Measurements from ENCODE around the gene ARHGAP25. TPM values are rescaled to one million over a fixed set of nuclear protein-coding genes. Genes with fewer than 3 reads are reported as not detected.

Gene ARHGAP25
- total RNA-seq, 2 donors from 2014 or later, result 4.2 to 6.6 TPM

DNA sequence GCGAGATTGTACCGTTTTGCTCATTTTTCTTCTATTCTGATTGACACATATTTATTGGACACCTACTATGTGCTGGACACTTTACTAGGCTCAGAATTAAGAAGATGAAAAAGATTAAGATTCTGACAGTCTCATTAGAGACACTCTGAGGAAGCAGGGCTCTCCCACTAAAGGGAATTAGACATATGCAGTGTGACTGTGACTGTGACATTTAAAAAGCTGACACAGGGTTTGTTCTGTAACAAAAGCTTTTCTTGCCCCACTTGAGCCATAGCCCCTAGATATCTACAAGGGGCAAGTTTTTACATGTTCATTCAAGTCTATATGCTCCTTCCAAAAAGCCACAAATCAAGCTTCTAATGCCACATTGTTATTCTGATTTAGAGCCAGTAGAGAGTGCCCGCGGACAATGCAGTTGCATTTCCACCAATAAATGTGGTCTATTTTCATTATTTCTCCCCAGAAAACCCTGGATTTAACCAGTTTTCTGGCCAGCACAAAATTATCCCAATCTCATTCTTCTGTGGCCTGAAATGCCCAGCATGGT, 9.8 kb downstream of the ARHGAP25 start:
- Histone ChIP-seq H3K4me3 (no peak overlapping the region), H3K9me3 (no peaks in the 10 kb centered on the region), H3K27ac (no peak overlapping the region), H3K27me3 (no peaks in the 10 kb centered on the region), H3K36me3 (replicated peaks in 1 of 2; ENCODE audit: insufficient read depth in 1 of 2, low read depth in 2 of 2) (no peaks in the 10 kb centered on the region), H3K4me1 (no peaks in the 10 kb centered on the region)
- intact Hi-C loops (cut with DNase I), result no loop called here
- no peak for TF ChIP-seq POLR2A (IDR thresholded peaks at IDR 0.05)
- TF ChIP-seq, protein P1, sequence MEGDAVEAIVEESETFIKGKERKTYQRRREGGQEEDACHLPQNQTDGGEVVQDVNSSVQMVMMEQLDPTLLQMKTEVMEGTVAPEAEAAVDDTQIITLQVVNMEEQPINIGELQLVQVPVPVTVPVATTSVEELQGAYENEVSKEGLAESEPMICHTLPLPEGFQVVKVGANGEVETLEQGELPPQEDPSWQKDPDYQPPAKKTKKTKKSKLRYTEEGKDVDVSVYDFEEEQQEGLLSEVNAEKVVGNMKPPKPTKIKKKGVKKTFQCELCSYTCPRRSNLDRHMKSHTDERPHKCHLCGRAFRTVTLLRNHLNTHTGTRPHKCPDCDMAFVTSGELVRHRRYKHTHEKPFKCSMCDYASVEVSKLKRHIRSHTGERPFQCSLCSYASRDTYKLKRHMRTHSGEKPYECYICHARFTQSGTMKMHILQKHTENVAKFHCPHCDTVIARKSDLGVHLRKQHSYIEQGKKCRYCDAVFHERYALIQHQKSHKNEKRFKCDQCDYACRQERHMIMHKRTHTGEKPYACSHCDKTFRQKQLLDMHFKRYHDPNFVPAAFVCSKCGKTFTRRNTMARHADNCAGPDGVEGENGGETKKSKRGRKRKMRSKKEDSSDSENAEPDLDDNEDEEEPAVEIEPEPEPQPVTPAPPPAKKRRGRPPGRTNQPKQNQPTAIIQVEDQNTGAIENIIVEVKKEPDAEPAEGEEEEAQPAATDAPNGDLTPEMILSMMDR (IDR thresholded peaks at IDR 0.05), result no peak
- ATAC-seq, result no peak
- DNase-seq, result no peak
- WGBS, 2 donors, result 74 to 86% methylated on average over 4 of the region's 4 CpGs

DNA sequence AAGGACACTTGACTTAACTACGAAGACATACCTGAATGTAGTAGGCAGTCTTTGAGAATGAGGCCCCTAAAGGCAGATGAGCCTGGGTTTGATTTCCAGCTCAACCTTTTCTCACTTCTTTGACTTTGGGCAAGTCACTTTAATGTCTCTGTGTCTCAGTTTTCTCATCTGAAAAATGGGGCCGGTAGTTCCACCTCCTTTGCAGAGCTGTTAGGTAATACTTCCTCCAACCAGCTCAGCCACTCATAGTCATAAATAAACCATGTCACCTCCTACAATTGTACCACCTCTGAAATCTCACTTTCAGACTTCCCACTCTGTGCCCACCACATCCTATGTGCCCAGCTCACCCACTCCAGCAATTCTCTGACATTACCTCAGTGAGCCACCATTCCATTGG, 10.4 kb downstream of the ARHGAP25 start:
- Histone ChIP-seq H3K4me1 (no peaks in the 10 kb centered on the region), H3K4me3 (no peak overlapping the region), H3K36me3 (replicated peaks in 1 of 2; ENCODE audit: insufficient read depth in 1 of 2, low read depth in 2 of 2) (no peaks in the 10 kb centered on the region), H3K27me3 (no peaks in the 10 kb centered on the region), H3K27ac (no peak overlapping the region), H3K9me3 (no peaks in the 10 kb centered on the region)
- 74 to 79% methylated on average over 2 of the region's 2 CpGs for WGBS, 2 donors
- ATAC-seq, result no peak
- TF ChIP-seq, protein P1 (IDR thresholded peaks at IDR 0.05), result no peak
- TF ChIP-seq POLR2A (IDR thresholded peaks at IDR 0.05), result no peak
- DNase-seq, result no peak
- intact Hi-C loops (cut with DNase I), result no loop called here

DNA sequence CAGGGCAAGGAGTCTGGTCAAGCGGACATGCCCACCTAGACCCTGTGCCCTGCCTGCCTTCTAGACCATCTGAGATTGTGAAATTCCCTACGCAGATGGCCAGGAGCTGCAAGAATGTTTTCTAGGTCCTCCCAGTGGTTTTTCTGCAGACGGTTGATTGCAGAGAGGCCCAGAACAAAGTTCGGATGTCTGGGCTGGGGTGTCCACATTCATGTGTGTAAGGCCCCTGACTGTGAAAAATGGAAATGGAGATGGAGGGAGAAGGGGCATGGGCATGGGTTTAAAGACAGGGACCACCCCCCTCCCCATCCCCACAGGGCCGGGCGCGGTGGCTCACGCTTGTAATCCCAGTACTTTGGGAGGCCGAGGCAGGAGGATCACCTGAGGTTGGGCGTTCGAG, 11.8 kb downstream of the ARHGAP25 start:
- H3K4me3 ChIP-seq, result no peak overlapping the region
- no peak for ATAC-seq
- TF ChIP-seq, protein P1 (IDR thresholded peaks at IDR 0.05), result no peak
- TF ChIP-seq POLR2A (IDR thresholded peaks at IDR 0.05), result no peak
- H3K27me3 ChIP-seq, result no peaks in the 10 kb centered on the region
- no peak for DNase-seq
- H3K36me3 ChIP-seq (replicated peaks in 1 of 2; ENCODE audit: insufficient read depth in 1 of 2, low read depth in 2 of 2), result no peaks in the 10 kb centered on the region
- WGBS, 2 donors, result 83 to 91% methylated on average over 9 to 11 of the region's 11 CpGs
- H3K4me1 ChIP-seq, result no peaks in the 10 kb centered on the region
- no peak overlapping the region for H3K27ac ChIP-seq
- no peaks in the 10 kb centered on the region for H3K9me3 ChIP-seq
- intact Hi-C loops (cut with DNase I), result no loop called here

DNA sequence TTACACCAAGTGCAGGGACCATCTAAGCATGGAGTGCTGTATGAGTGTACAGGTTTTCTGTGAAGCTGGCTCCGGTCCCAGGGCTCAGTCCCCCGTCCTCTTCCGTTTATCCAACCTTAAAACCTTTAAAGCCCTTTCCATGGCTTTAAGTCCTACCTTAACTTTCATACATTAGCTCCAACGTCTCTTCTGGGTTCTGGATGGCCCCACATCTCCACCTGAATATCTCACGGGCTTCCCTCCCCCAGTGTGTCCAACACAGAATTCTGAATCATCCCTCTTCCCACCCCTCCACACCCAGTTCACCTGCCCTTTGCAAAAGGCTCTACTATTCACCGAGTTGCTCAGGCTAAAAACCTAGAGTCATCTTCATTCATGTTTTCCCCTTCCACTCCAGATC, 12.8 kb downstream of the ARHGAP25 start:
- Histone ChIP-seq H3K9me3 (no peaks in the 10 kb centered on the region), H3K36me3 (replicated peaks in 1 of 2; ENCODE audit: insufficient read depth in 1 of 2, low read depth in 2 of 2) (no peaks in the 10 kb centered on the region), H3K4me1 (peaks cover 4% of the 10 kb centered on the region), H3K4me3 (no peak overlapping the region), H3K27ac (no peak overlapping the region), H3K27me3 (no peaks in the 10 kb centered on the region)
- 67 to 70% methylated on average over 6 of the region's 6 CpGs for WGBS, 2 donors
- no peak for ATAC-seq
- intact Hi-C loops (cut with DNase I), result no loop called here
- DNase-seq, result no peak
- TF ChIP-seq, protein P1 (IDR thresholded peaks at IDR 0.05), result no peak
- no peak for TF ChIP-seq POLR2A (IDR thresholded peaks at IDR 0.05)

DNA sequence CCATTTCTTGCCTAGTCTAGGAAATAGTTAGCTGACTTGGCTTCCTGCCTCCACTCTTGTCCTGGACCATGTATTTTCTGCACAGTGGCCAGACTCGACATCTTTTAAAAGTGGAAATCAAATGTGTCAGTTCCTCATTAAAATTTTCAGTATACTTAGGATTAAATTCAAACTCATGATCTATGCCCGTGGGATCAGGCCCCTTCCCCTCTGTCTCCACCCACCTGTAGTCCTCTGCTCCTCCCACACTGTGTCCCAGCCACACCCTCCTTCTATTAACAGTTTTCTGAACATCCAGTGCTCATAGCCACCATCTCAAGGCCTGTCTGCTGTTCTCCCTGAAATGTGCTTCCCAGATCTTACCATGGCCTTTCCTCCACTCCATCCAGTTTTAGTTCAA, 13.3 kb downstream of the ARHGAP25 start:
- no peaks in the 10 kb centered on the region for H3K27me3 ChIP-seq
- no peaks in the 10 kb centered on the region for H3K9me3 ChIP-seq
- peaks cover 4% of the 10 kb centered on the region for H3K4me1 ChIP-seq
- no peak overlapping the region for H3K27ac ChIP-seq
- TF ChIP-seq, protein P1 (IDR thresholded peaks at IDR 0.05), result no peak
- TF ChIP-seq POLR2A (IDR thresholded peaks at IDR 0.05), result no peak
- no peak for DNase-seq
- H3K36me3 ChIP-seq (replicated peaks in 1 of 2; ENCODE audit: insufficient read depth in 1 of 2, low read depth in 2 of 2), result no peaks in the 10 kb centered on the region
- no peak for ATAC-seq
- no peak overlapping the region for H3K4me3 ChIP-seq
- 38 to 58% methylated on average over 2 of the region's 2 CpGs for WGBS, 2 donors
- intact Hi-C loops (cut with DNase I), result no loop called here

Data from body of pancreas (tissue), 4 donors.